ENCODE measurements around the gene CACUL1. TPM values are rescaled to one million over a fixed set of nuclear protein-coding genes. Genes with fewer than 3 reads are reported as not detected.

Gene CACUL1
- total and polyA plus RNA-seq, 2 donors (not counting 3 experiments of a cell fraction or from before 2014, with no cell fraction given), result 6.0 to 35.1 TPM

GRCh38 chr10:118746246-118746645 is 8.5 kb downstream of the CACUL1 start:
- H3K4me3 ChIP-seq (replicated peaks in 1 of 3; ENCODE audit: insufficient read depth in 1 of 3, low read depth in 1 of 3, low read length in 3 of 3), result no peak overlapping the region
- H3K36me3 ChIP-seq (ENCODE audit: control insufficient read depth in 2 of 2, extremely low read depth in 1 of 2, insufficient read depth in 2 of 2, low read length in 2 of 2), result no peaks in the 10 kb centered on the region
- H3K9ac ChIP-seq (replicated peaks; ENCODE audit: extremely low read depth, insufficient read depth, low read length), result no peak overlapping the region
- H4K20me1 ChIP-seq (replicated peaks; ENCODE audit: control insufficient read depth, extremely low read depth, insufficient read depth, low read length), result peaks cover 16% of the 10 kb centered on the region
- intact Hi-C loops (cut with micrococcal nuclease) (loop anchor here (1.0 kb wide), 1 partner anchor 8 kb away; the partner anchor contains the start of gene CACUL1), dilution Hi-C loops (cut with MboI; ENCODE audit: extremely low pct_ligation_motif_present, low sequenced_read_pairs) (no loop called here)
- H3K4me2 ChIP-seq (ENCODE audit: insufficient read depth, low read length), result no peak overlapping the region
- H2AFZ ChIP-seq (ENCODE audit: low read depth, low read length), result no peak overlapping the region
- no peaks in the 10 kb centered on the region for H3K9me3 ChIP-seq (replicated peaks; ENCODE audit: control insufficient read depth, insufficient read depth, low read length)
- H3K27ac ChIP-seq (ENCODE audit: insufficient read depth, low read depth, low read length), result no peak overlapping the region
- POLR2A ChIA-PET, result no interaction called here
- H3K4me1 ChIP-seq (ENCODE audit: control insufficient read depth, extremely low read depth, insufficient read depth, low read length), result no peaks in the 10 kb centered on the region
- peaks cover 91% of the 10 kb centered on the region for H3K79me2 ChIP-seq (ENCODE audit: control insufficient read depth, insufficient read depth, low read length)
- DNase-seq (ENCODE audit: low read depth, low spot score), result no peak
- CTCF ChIA-PET, result no interaction called here
- BruUV-seq (replicated peaks), result no TSS peak
- H3K9me1 ChIP-seq (replicated peaks; ENCODE audit: control insufficient read depth, extremely low read depth, insufficient read depth, low read length), result no peaks in the 10 kb centered on the region
- TF ChIP-seq EZH2 (IDR thresholded peaks at IDR 0.05; ENCODE audit: borderline replicate concordance, low read depth, low read length, severe bottlenecking), result no peak
- TF ChIP-seq FOS (IDR thresholded peaks at IDR 0.05; ENCODE audit: borderline replicate concordance, insufficient read depth, low read length), result no peak
- no peak for TF ChIP-seq MAX (IDR thresholded peaks at IDR 0.05; ENCODE audit: insufficient read depth, insufficient read length)
- TF ChIP-seq GATA2 (IDR thresholded peaks at IDR 0.05; ENCODE audit: insufficient read depth, insufficient read length, low read depth, low read length), result no peak
- no peak for TF ChIP-seq POLR2A (IDR thresholded peaks at IDR 0.05; ENCODE audit: low read depth, low read length)
- TF ChIP-seq, protein P1, sequence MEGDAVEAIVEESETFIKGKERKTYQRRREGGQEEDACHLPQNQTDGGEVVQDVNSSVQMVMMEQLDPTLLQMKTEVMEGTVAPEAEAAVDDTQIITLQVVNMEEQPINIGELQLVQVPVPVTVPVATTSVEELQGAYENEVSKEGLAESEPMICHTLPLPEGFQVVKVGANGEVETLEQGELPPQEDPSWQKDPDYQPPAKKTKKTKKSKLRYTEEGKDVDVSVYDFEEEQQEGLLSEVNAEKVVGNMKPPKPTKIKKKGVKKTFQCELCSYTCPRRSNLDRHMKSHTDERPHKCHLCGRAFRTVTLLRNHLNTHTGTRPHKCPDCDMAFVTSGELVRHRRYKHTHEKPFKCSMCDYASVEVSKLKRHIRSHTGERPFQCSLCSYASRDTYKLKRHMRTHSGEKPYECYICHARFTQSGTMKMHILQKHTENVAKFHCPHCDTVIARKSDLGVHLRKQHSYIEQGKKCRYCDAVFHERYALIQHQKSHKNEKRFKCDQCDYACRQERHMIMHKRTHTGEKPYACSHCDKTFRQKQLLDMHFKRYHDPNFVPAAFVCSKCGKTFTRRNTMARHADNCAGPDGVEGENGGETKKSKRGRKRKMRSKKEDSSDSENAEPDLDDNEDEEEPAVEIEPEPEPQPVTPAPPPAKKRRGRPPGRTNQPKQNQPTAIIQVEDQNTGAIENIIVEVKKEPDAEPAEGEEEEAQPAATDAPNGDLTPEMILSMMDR (IDR thresholded peaks at IDR 0.05; ENCODE audit: extremely low read depth in 1 of 2, insufficient read depth in 1 of 2, low read depth in 1 of 2, low read length in 2 of 2), result no peak
- no peak for TF ChIP-seq JUN (IDR thresholded peaks at IDR 0.05; ENCODE audit: borderline replicate concordance, insufficient read depth, insufficient read length, low read depth)
- no peak for TF ChIP-seq POLR2AphosphoS5 (IDR thresholded peaks at IDR 0.05; ENCODE audit: insufficient read depth, low read depth, low read length)
- no peak for TF ChIP-seq MYC (IDR thresholded peaks at IDR 0.05; ENCODE audit: low read depth, low read length)
- H3K27me3 ChIP-seq (ENCODE audit: control insufficient read depth in 2 of 2, insufficient read depth in 2 of 2, low read length in 2 of 2), result no peaks in the 10 kb centered on the region
- FAIRE-seq, result no peak
